Immature natural killer cell (primary cell): ENCODE results near the gene CNOT6L. TPM values are rescaled to one million over a fixed set of nuclear protein-coding genes. Genes with fewer than 3 reads are reported as not detected.

ENCODE experiments used
- DNase-seq, 3 donors: peaks; one replicate each; pipeline ENCODE4 v3.0.0; 2022; ENCODE audit warnings: mixed read lengths in 1 of 3
- H3K27ac Mint-ChIP-seq, 6 donors: one replicate each; pipeline ENCODE4 v1.8.0; 2020; ENCODE audit warnings: mixed read lengths in 6 of 6, mild to moderate bottlenecking in 5 of 6, inconsistent platforms in 4 of 6, moderate library complexity in 3 of 6
- H3K27me3 Mint-ChIP-seq, 3 donors: one replicate each; pipeline ENCODE4 v1.8.0; 2020 to 2021; ENCODE audit warnings: low read depth in 3 of 3, mild to moderate bottlenecking in 3 of 3, mixed read lengths in 3 of 3, moderate library complexity in 3 of 3, inconsistent platforms in 1 of 3
- H3K36me3 Mint-ChIP-seq, 3 donors: one replicate each; pipeline ENCODE4 v1.8.0; 2020; ENCODE audit warnings: mixed read lengths in 3 of 3, inconsistent platforms in 2 of 3, mild to moderate bottlenecking in 2 of 3
- H3K4me1 Mint-ChIP-seq, 2 donors: one replicate each; pipeline ENCODE4 v1.8.0; 2020; ENCODE audit warnings: inconsistent platforms in 2 of 2, mild to moderate bottlenecking in 2 of 2, mixed read lengths in 2 of 2, moderate library complexity in 1 of 2
- H3K4me3 Mint-ChIP-seq, 5 donors: one replicate each; pipeline ENCODE4 v1.8.0; 2020; ENCODE audit warnings: mild to moderate bottlenecking in 5 of 5, mixed read lengths in 5 of 5, inconsistent platforms in 3 of 5, moderate library complexity in 3 of 5
- H3K9me3 Mint-ChIP-seq, 6 donors: one replicate each; pipeline ENCODE4 v1.8.0; 2020; ENCODE audit warnings: mild to moderate bottlenecking in 6 of 6, mixed read lengths in 6 of 6, inconsistent platforms in 4 of 6, moderate library complexity in 3 of 6
- polyA plus RNA-seq, 3 donors: library from polyadenylated mRNA; unstranded; fragments of 300-500 nt; fragmentation: Illumina TruSeq; gene quantifications; one replicate each; pipeline ENCODE4 v1.2.3, GENCODE V29; 2021

Gene CNOT6L
- polyA plus RNA-seq, 3 donors from 2014 or later: 26.0 to 61.8 (median 46.4) TPM

DNA sequence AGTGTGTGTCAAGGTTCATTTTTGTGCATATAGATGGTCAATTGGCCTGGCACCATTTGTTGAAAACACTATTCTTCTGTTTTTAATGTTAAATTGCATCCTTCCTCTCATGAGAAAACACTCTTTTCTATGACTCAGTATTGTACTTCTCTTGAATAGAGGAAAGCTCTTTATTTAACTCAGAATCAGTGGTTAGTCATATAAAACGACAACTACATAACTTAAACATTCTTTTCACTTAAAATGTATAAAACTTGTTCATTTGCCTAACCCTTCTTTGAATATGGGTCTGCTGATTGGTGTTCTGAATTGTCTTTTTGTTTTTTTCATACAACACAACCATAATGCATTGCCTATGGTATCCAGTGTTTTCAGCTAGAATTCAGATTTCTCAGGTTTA, 26.2 kb upstream of the CNOT6L start:
- Mint-ChIP-seq H3K27ac (no peak overlapping the region), H3K4me3 (no peak overlapping the region), H3K36me3 (no peaks in the 10 kb centered on the region), H3K9me3 (no peaks in the 10 kb centered on the region), H3K4me1 (peaks cover 33 to 37% of the 10 kb centered on the region in 2 donors), H3K27me3 (peaks cover 5 to 7% (median 6%) of the 10 kb centered on the region in 3 donors)
- DNase-seq: no peak

GRCh38 chr4:77844363-77844762, 25.2 kb upstream of the CNOT6L start:
- H3K9me3 Mint-ChIP-seq: no peaks in the 10 kb centered on the region
- H3K27me3 Mint-ChIP-seq: peaks cover 3 to 5% (median 4%) of the 10 kb centered on the region in 3 donors
- H3K27ac Mint-ChIP-seq: no peak overlapping the region
- no peaks in the 10 kb centered on the region for H3K36me3 Mint-ChIP-seq
- H3K4me3 Mint-ChIP-seq: no peak overlapping the region
- peaks cover 25 to 31% of the 10 kb centered on the region in 2 donors for H3K4me1 Mint-ChIP-seq
- DNase-seq: no peak

GRCh38 chr4:77843628-77844027, 24.5 kb upstream of the CNOT6L start:
- Mint-ChIP-seq H3K4me1 (peaks cover 18 to 24% of the 10 kb centered on the region in 2 donors), H3K4me3 (no peak overlapping the region), H3K27me3 (no peaks in the 10 kb centered on the region), H3K27ac (peak overlapping the region in 3 of 6 donors; percentile 17 to 47 (median 43)), H3K36me3 (no peaks in the 10 kb centered on the region), H3K9me3 (no peaks in the 10 kb centered on the region)
- DNase-seq: no peak

GRCh38 chr4:77834403-77834802, 15.2 kb upstream of the CNOT6L start:
- Mint-ChIP-seq H3K27me3 (no peaks in the 10 kb centered on the region), H3K4me1 (peaks cover 2% of the 10 kb centered on the region in 2 donors), H3K27ac (no peak overlapping the region)

GRCh38 chr4:77833126-77833724, 14.1 kb upstream of the CNOT6L start:
- Mint-ChIP-seq H3K9me3 (no peaks in the 10 kb centered on the region), H3K4me3 (no peak overlapping the region), H3K36me3 (no peaks in the 10 kb centered on the region), H3K27me3 (no peaks in the 10 kb centered on the region), H3K4me1 (peaks cover 13% of the 10 kb centered on the region in 2 donors), H3K27ac (no peak overlapping the region)
- no peak for DNase-seq

More at GRCh38 chr4:77834403-77834802, 15.2 kb upstream of the CNOT6L start:
- no peak for DNase-seq
- no peak overlapping the region for H3K4me3 Mint-ChIP-seq
- H3K9me3 Mint-ChIP-seq: no peaks in the 10 kb centered on the region
- H3K36me3 Mint-ChIP-seq: no peaks in the 10 kb centered on the region

DNA sequence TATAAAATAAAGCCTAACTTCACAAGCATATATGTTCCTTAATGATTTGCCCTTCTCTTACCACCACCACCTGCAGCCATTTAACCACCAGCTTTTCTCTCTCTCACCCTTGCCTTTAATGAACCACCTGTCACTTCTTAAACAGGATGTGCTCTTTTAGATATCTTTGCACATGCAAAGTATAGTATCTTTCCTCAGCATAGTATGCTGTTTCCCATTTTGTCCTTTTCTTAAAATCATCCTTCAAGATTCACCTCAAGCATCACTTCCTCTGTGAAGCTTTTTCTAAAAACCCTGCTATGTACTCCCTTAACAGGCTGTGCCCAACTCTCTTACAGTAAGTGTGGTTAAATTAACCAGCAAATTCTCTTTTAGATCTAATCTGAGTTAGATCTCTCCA, 8.2 kb upstream of the CNOT6L start:
- DNase-seq: peak; percentile 28 to 57 (median 52)
- Mint-ChIP-seq H3K9me3 (no peaks in the 10 kb centered on the region), H3K36me3 (no peaks in the 10 kb centered on the region), H3K27me3 (peaks cover 0 to 4% (median 2%) of the 10 kb centered on the region in 3 donors), H3K27ac (peak overlapping the region; percentile 69 to 83 (median 77)), H3K4me3 (peak overlapping the region; percentile 20 to 62 (median 31)), H3K4me1 (peaks cover 43 to 44% of the 10 kb centered on the region in 2 donors)

- Mint-ChIP-seq H3K9me3 (no peaks in the 10 kb centered on the region), H3K4me1 (peaks cover 54% of the 10 kb centered on the region in 2 donors), H3K36me3 (no peaks in the 10 kb centered on the region), H3K27ac (peak overlapping the region in 1 of 6 donors; percentile 62), H3K27me3 (peaks cover 2 to 7% (median 2%) of the 10 kb centered on the region in 3 donors), H3K4me3 (no peak overlapping the region)
- no peak for DNase-seq
Observed at GRCh38 chr4:77826275-77826674, 7.1 kb upstream of the CNOT6L start.

DNA sequence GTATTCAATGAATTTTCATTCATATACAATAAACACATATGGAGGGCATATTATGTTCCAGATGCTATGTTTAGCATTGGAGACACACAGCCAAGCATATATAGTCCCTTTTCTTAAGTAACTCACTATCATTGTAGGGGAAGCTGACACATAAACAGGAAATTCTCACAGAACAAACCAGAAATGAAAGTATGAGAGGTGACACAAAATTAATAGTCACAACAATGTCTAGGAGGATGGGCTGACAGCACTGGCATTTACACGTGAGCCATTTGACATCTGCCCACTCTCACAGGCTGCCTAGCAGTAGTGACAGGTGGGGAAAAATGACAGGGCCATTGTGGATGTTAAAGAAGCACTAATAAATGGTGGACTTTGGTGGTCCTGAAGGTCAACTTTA, 2.6 kb upstream of the CNOT6L start:
- peak overlapping the region; percentile 85 to 94 (median 93) for H3K4me3 Mint-ChIP-seq
- peak; percentile 76 to 80 (median 80) for DNase-seq
- H3K4me1 Mint-ChIP-seq: peaks cover 53 to 56% of the 10 kb centered on the region in 2 donors
- H3K36me3 Mint-ChIP-seq: peaks cover 3 to 4% (median 3%) of the 10 kb centered on the region in 3 donors
- H3K27ac Mint-ChIP-seq: peak overlapping the region; percentile 97 to 100 (median 98)
- peaks cover 0 to 2% (median 0%) of the 10 kb centered on the region in 6 donors for H3K9me3 Mint-ChIP-seq
- H3K27me3 Mint-ChIP-seq: peaks cover 20 to 33% (median 31%) of the 10 kb centered on the region in 3 donors

- peaks cover 0 to 2% (median 0%) of the 10 kb centered on the region in 6 donors for H3K9me3 Mint-ChIP-seq
- H3K4me1 Mint-ChIP-seq: peaks cover 57 to 59% of the 10 kb centered on the region in 2 donors
- peak overlapping the region; percentile 97 to 100 (median 98) for H3K27ac Mint-ChIP-seq
- peak in 1 of 3 donors; percentile 37 for DNase-seq
- peaks cover 18 to 33% (median 31%) of the 10 kb centered on the region in 3 donors for H3K27me3 Mint-ChIP-seq
- peaks cover 3 to 4% (median 3%) of the 10 kb centered on the region in 3 donors for H3K36me3 Mint-ChIP-seq
- peak overlapping the region; percentile 85 to 94 (median 93) for H3K4me3 Mint-ChIP-seq
Observed at GRCh38 chr4:77820649-77821561, 1.7 kb upstream of the CNOT6L start.

- peak; percentile 98 for DNase-seq
- Mint-ChIP-seq H3K9me3 (peaks cover 0 to 2% (median 0%) of the 10 kb centered on the region in 6 donors), H3K4me1 (peaks cover 60 to 65% of the 10 kb centered on the region in 2 donors), H3K27me3 (peaks cover 18 to 33% (median 31%) of the 10 kb centered on the region in 3 donors), H3K4me3 (peak overlapping the region; percentile 85 to 94 (median 93)), H3K36me3 (peaks cover 3 to 4% (median 3%) of the 10 kb centered on the region in 3 donors), H3K27ac (peak overlapping the region; percentile 97 to 100 (median 98))
Observed at GRCh38 chr4:77819843-77820648, 878 bp upstream of the CNOT6L start.

DNA sequence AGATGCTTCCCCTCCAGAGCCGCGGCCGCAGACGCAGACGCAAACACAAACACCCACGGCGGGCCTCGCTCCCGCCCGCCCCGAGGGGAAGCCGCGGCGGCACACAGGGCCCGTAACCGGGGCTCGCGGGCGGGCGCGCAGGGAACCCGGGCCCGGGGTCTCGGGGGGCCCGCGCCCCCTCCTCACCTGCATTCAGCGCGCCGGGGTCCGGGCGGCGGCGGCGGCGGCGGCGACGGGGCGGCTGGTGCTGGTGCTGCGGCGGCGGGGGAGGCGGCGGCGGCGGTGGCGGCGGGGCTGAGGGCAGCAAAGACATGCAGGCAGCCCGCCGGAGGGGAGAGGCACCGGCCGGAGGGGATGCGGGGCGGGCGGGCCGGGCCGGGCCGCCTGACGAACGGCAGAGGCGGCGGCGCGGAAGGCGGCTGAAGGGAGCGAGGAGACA, 255 bp upstream of the CNOT6L start:
- peaks cover 67 to 68% of the 10 kb centered on the region in 2 donors for H3K4me1 Mint-ChIP-seq
- peak overlapping the region; percentile 96 to 100 (median 99) for H3K4me3 Mint-ChIP-seq
- H3K27ac Mint-ChIP-seq: peak overlapping the region; percentile 98 to 100 (median 99)
- DNase-seq: peak in 2 of 3 donors; percentile 90 to 91
- peaks cover 0 to 2% (median 0%) of the 10 kb centered on the region in 6 donors for H3K9me3 Mint-ChIP-seq
- peaks cover 18 to 33% (median 31%) of the 10 kb centered on the region in 3 donors for H3K27me3 Mint-ChIP-seq
- H3K36me3 Mint-ChIP-seq: peaks cover 3 to 4% (median 3%) of the 10 kb centered on the region in 3 donors

- DNase-seq: peak; percentile 44 to 47 (median 46)
- peaks cover 0 to 2% (median 0%) of the 10 kb centered on the region in 6 donors for H3K9me3 Mint-ChIP-seq
- peaks cover 18 to 33% (median 31%) of the 10 kb centered on the region in 3 donors for H3K27me3 Mint-ChIP-seq
- peaks cover 78 to 80% of the 10 kb centered on the region in 2 donors for H3K4me1 Mint-ChIP-seq
- H3K27ac Mint-ChIP-seq: peak overlapping the region; percentile 92 to 99 (median 99)
- peaks cover 3 to 4% (median 3%) of the 10 kb centered on the region in 3 donors for H3K36me3 Mint-ChIP-seq
- H3K4me3 Mint-ChIP-seq: peak overlapping the region; percentile 96 to 99 (median 99)
Observed at GRCh38 chr4:77818073-77818601, 1.0 kb downstream of the CNOT6L start.
